Measurements from ENCODE around the gene SIGLEC1. TPM values are rescaled to one million over a fixed set of nuclear protein-coding genes. Genes with fewer than 3 reads are reported as not detected.

SIGLEC1 gene
- total RNA-seq, 3 donors from 2014 or later = 2.0 to 32.0 (median 6.9) TPM

DNA sequence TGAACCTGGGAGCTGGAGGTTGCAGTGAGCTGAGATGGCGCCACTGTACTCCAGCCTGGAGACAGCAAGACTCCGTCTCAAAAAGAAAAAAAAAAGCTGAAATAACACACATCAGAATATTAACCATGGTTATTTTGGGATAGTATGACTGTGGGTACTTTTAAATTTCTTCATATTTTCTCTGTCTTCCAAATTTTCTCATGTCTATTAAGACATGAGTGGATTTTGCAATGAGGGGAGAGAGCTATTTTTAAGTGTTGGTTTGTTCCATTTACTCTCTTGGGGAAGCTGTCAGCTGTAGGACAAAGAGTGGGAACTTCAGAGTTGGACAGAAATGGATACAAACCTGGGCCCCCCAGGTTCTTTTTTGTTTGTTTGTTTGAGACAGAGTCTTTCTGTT is 44.9 kb upstream of the SIGLEC1 start:
- DNase-seq (ENCODE audit: low spot score in 2 of 2) = no peak
- H3K9me3 ChIP-seq = no peaks in the 10 kb centered on the region
- no peaks in the 10 kb centered on the region for H3K4me1 ChIP-seq
- TF ChIP-seq POLR2AphosphoS5 (IDR thresholded peaks at IDR 0.05) = no peak
- TF ChIP-seq, protein P1, sequence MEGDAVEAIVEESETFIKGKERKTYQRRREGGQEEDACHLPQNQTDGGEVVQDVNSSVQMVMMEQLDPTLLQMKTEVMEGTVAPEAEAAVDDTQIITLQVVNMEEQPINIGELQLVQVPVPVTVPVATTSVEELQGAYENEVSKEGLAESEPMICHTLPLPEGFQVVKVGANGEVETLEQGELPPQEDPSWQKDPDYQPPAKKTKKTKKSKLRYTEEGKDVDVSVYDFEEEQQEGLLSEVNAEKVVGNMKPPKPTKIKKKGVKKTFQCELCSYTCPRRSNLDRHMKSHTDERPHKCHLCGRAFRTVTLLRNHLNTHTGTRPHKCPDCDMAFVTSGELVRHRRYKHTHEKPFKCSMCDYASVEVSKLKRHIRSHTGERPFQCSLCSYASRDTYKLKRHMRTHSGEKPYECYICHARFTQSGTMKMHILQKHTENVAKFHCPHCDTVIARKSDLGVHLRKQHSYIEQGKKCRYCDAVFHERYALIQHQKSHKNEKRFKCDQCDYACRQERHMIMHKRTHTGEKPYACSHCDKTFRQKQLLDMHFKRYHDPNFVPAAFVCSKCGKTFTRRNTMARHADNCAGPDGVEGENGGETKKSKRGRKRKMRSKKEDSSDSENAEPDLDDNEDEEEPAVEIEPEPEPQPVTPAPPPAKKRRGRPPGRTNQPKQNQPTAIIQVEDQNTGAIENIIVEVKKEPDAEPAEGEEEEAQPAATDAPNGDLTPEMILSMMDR (IDR thresholded peaks at IDR 0.05) = no peak
- TF ChIP-seq POLR2A (IDR thresholded peaks at IDR 0.05) = no peak
- H3K36me3 ChIP-seq = no peaks in the 10 kb centered on the region
- intact Hi-C loops (cut with DNase I; ENCODE audit: low total_unique reads) = no loop called here
- no peak overlapping the region for H3K4me3 ChIP-seq
- peak overlapping the region in 1 of 2 donors; percentile 55 for H3K27ac ChIP-seq
- H3K27me3 ChIP-seq = no peaks in the 10 kb centered on the region

DNA sequence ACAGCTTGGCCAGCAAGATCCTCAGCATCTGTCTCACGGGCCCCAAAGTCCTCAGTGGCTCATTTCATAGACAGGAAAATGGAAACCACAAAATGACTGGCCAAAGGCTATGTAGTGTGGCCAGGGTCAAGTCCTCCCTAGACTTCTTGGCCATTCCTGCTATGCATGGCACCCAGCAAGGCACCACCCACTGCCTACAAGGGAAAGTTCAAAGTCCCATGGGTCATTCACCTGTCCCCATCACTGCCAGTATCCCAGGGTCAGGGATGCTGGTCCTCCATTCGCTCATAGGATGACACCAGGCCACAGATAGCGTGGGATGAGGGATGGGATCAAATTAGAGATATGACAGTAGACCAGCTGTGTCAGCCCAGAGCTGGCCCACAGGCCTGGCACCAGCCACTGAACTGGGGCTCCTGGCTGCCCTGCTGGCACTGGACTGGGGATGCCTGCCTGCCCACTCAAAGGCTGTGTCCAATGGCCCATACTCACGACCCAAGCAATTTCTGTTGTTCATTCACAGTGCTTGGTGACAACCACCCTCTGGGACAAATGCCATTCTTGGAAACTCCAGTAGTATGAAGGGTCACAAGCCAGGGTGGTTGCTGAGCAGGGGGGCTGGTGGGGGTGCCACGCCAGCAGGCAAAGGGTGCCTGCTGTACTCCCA is 43.5 kb upstream of the SIGLEC1 start:
- intact Hi-C loops (cut with DNase I; ENCODE audit: low total_unique reads) = no loop called here
- Histone ChIP-seq H3K27me3 (peaks cover 0 to 5% of the 10 kb centered on the region in 2 donors), H3K36me3 (no peaks in the 10 kb centered on the region), H3K9me3 (no peaks in the 10 kb centered on the region), H3K4me3 (no peak overlapping the region), H3K27ac (no peak overlapping the region), H3K4me1 (no peaks in the 10 kb centered on the region)
- TF ChIP-seq POLR2A (IDR thresholded peaks at IDR 0.05) (no peak), POLR2AphosphoS5 (IDR thresholded peaks at IDR 0.05) (no peak)
- TF ChIP-seq, protein P1 (IDR thresholded peaks at IDR 0.05) = no peak
- no peak for DNase-seq (ENCODE audit: low spot score in 2 of 2)

DNA sequence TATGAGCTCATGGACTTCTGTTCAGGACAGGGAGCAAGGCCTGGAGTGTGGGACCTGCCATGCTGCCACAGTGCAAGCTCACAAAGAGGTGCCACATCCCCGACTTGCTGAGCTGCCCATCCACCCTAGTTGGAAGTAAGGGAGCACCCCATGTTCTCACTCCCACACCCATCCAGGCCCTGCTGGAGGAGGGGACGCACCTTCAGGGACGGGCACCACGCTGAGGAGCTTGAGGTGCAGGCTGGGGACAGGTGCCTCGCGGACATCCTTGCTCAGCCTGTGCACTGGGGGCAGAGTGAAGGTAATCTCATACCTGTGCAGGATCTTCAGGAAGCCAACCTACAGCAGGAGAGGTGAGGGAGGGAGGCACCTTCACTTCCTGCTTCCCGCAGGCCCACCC is 42.9 kb upstream of the SIGLEC1 start:
- intact Hi-C loops (cut with DNase I; ENCODE audit: low total_unique reads) = no loop called here
- peaks cover 3 to 12% of the 10 kb centered on the region in 2 donors for H3K27me3 ChIP-seq
- DNase-seq (ENCODE audit: low spot score in 2 of 2) = no peak
- H3K4me3 ChIP-seq = no peak overlapping the region
- no peak overlapping the region for H3K27ac ChIP-seq
- H3K9me3 ChIP-seq = no peaks in the 10 kb centered on the region
- TF ChIP-seq POLR2AphosphoS5 (IDR thresholded peaks at IDR 0.05) (no peak), POLR2A (IDR thresholded peaks at IDR 0.05) (no peak)
- TF ChIP-seq, protein P1 (IDR thresholded peaks at IDR 0.05) = no peak
- H3K36me3 ChIP-seq = no peaks in the 10 kb centered on the region
- no peaks in the 10 kb centered on the region for H3K4me1 ChIP-seq

DNA sequence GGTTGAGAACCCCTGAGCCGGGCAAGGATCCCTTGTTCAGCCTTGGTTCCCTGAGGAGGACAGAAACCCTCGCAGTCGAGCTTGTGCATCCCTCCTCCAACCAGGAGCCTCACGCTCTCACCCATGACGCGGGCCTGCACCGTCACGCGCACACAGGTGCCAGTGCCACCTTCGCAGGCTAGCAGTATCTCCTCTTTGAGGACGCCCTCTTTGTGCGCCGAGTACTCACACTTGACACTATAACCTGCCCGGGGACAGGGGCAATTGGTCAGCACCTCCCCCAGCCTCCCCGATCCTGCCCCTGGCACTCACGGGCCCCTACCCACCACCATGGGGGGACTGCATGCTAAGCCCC is 41.9 kb upstream of the SIGLEC1 start:
- H3K9me3 ChIP-seq = no peaks in the 10 kb centered on the region
- intact Hi-C loops (cut with DNase I; ENCODE audit: low total_unique reads) = no loop called here
- no peak overlapping the region for H3K27ac ChIP-seq
- H3K27me3 ChIP-seq = peaks cover 7 to 21% of the 10 kb centered on the region in 2 donors
- DNase-seq (ENCODE audit: low spot score in 2 of 2) = no peak
- TF ChIP-seq POLR2A (IDR thresholded peaks at IDR 0.05) (no peak), POLR2AphosphoS5 (IDR thresholded peaks at IDR 0.05) (no peak)
- TF ChIP-seq, protein P1 (IDR thresholded peaks at IDR 0.05) = no peak
- H3K4me3 ChIP-seq = no peak overlapping the region
- no peaks in the 10 kb centered on the region for H3K4me1 ChIP-seq
- H3K36me3 ChIP-seq = no peaks in the 10 kb centered on the region

DNA sequence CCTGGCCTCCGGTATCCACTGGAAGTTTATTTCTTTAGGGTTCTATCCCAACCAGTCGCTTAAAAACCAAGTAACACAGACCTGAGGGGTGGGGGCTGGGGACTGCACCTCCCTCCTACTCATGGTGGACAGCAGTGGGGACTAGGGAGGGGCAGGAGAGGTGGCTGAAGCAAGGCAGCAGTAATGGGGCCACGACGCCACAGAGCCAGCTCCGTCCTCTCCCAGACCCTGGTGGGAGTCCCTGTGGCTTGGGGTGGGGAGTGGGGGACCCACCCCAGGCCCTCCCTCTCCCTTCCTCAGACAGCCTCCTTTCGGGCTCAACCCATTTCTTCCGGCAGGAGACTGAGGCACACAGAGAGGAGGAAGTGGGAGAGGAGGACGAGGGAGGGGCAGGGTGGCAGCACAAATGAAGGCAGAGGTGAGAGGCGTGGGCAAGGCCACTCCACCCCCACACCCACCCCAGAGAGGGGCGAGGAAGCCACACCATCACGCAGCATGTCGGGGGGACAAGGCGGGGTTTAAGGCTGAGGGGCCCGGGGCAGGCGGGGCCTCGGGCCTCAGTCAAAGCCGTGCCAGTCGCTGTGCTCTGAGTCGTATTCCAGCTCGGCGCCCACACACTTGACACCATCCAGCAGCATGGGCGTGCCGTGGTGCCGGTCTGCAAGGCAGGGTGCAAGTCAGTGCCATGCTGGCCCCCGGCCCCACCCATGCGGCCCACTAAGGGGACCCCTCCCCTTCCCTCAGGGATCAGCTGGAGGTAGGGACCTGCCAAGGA is 41.3 kb upstream of the SIGLEC1 start:
- H3K4me1 ChIP-seq = no peaks in the 10 kb centered on the region
- TF ChIP-seq, protein P1 (IDR thresholded peaks at IDR 0.05) = no peak
- TF ChIP-seq POLR2AphosphoS5 (IDR thresholded peaks at IDR 0.05) = no peak
- no peak for TF ChIP-seq POLR2A (IDR thresholded peaks at IDR 0.05)
- intact Hi-C loops (cut with DNase I; ENCODE audit: low total_unique reads) = no loop called here

More for the DNA sequence above, 41.3 kb upstream of the SIGLEC1 start:
- Histone ChIP-seq H3K36me3 (no peaks in the 10 kb centered on the region), H3K27ac (peak overlapping the region; percentile 6 to 54), H3K27me3 (peaks cover 7 to 21% of the 10 kb centered on the region in 2 donors), H3K9me3 (no peaks in the 10 kb centered on the region), H3K4me3 (no peak overlapping the region)
- DNase-seq (ENCODE audit: low spot score in 2 of 2) = no peak
